Heart left ventricle (tissue), 13 donors: ENCODE data around the gene HERPUD1.

Experiments
- CTCF ChIP-seq, 12 donors: fragments of 200-600 bp; sonication (generic) in 4 of 12; IDR thresholded peaks; one replicate each; pipeline versions ENCODE4 v1.5.0 to v1.8.0; 2018 to 2022; ENCODE audit warnings: antibody characterized with exemption in 12 of 12, mild to moderate bottlenecking in 5 of 12
- POLR2A ChIP-seq, 2 donors: fragments of 450-650 bp; IDR thresholded peaks; one replicate each; pipeline ENCODE4 v1.6.1; 2017; ENCODE audit warnings: antibody characterized with exemption in 2 of 2, mild to moderate bottlenecking in 2 of 2, moderate library complexity in 2 of 2
- donor health status: ischemic (EF 13 %, LVEDD 7.1; RV severe dilation, severe dysfunction).
- donor health status: DM: no; HTN: yes; CAD: no.
- donor health status: DM: no; HTN: no; CAD: no.
- donor health status: ischemic (EF 25% LVEDD 6.9; RV normal size, moderate dysfunction).
- donor health status: ischemic (EF 25% LVEDD 5.7; RV mildly dilated, moderate dysfunction).
- donor health status: ischemic (EF 35%, LVEDD 5.7; RV mildly dilated, moderate dysfunction).
- donor health status: nonischemic (EF 11% LVEDD 7.7; RV severe dilation, severe dysfunction).
- donor health status: DM: yes; HTN: yes; CAD: no.
- donor health status: PGD.
- donor health status: ischemic (EF 29% LVEDD 5.4; RV normal size, mild dysfunction).
- donor health status: nonischemic (EF 23%, LVEDD 6.1; RV moderate dilation, normal function).

GRCh38 chr16:56930486-56931270 lies 1.3 kb upstream of the HERPUD1 start:
- TF ChIP-seq CTCF (IDR thresholded peaks at IDR 0.05) (no peak), POLR2A (IDR thresholded peaks at IDR 0.05) (no peak)
